HCT116 (cell line): ENCODE data around the gene CAPN5. TPM values are rescaled to one million over a fixed set of nuclear protein-coding genes. Genes with fewer than 3 reads are reported as not detected.

Experiments
- ATAC-seq: fragments of 200-7000 bp; cut with Tn5 transposase; 2 replicates; pipeline ENCODE4 v1.9.1; 2020; ENCODE audit warnings: mild to moderate bottlenecking, moderate library complexity
- BruUV-seq: library from RNA; stranded (reverse); fragments of 400-500 nt; replicated peaks from 2 replicates; lab custom pipeline; 2021; lab: Mats Ljungman, UMichigan
- CTCF ChIA-PET: fragments of 300-600 bp; sonication (Branson Sonifier 250); formaldehyde crosslinking; loops from one replicate; lab custom pipeline; 2021; ENCODE audit warnings: antibody characterized with exemption; lab: Charles Lee
- POLR2A ChIA-PET: fragments of 300-600, 350-600 bp; sonication (Branson Sonifier 250); formaldehyde crosslinking; loops from one replicate; lab custom pipeline; 2021; ENCODE audit warnings: antibody characterized with exemption; lab: Charles Lee
- RAD21 ChIA-PET, 2 experiments: fragments of 300-600 bp; sonication (Branson Sonifier 250); formaldehyde crosslinking; loops; one replicate each; lab custom pipeline; 2023; ENCODE audit warnings: low total read pairs in 2 of 2; ENCODE audit not compliant: uncharacterized antibody in 2 of 2, unreplicated experiment in 2 of 2, low non-redundant PET in 1 of 2; lab: Charles Lee
- DNase-seq: peaks from one replicate; pipeline ENCODE4 v3.0.0-alpha.2; 2010; ENCODE audit warnings: low read depth, low spot score
- H2AFZ ChIP-seq: fragments of 200-600 bp; shearing (Covaris generic), sonication (generic); 2 replicates; pipeline ENCODE4 v1.6.1; 2017; ENCODE audit warnings: low read depth, mixed run types, mixed read lengths, antibody characterized with exemption, low read length; ENCODE audit not compliant: poor library complexity, severe bottlenecking
- H3K27ac ChIP-seq: 2 replicates; pipeline ENCODE4 v1.5.1; 2012; ENCODE audit warnings: low read depth, low read length
- H3K27me3 ChIP-seq: fragments of 200-600 bp; sonication (generic); 2 replicates; pipeline ENCODE4 v1.6.1; 2016; ENCODE audit warnings: mixed run types, low read length, mixed read lengths; ENCODE audit not compliant: insufficient read depth
- H3K36me3 ChIP-seq, 2 experiments: fragments of 200-500 bp in 1 of 2; fragments of 200-600 bp in 1 of 2; sonication (Bioruptor generic) in 1 of 2; sonication (generic) in 1 of 2; 2 replicates each; pipeline versions ENCODE4 v1.5.1 to v1.6.1; 2014 to 2016; ENCODE audit warnings: low read length in 2 of 2, inconsistent platforms in 1 of 2, mixed read lengths in 1 of 2, mixed run types in 1 of 2; ENCODE audit not compliant: insufficient read depth in 2 of 2, control insufficient read depth in 1 of 2
- H3K4me1 ChIP-seq, 2 experiments: fragments of 200-600 bp in 1 of 2; sonication (generic) in 1 of 2; 2 replicates each; pipeline versions ENCODE4 v1.5.1 to v1.6.1; 2012 to 2017; ENCODE audit warnings: low read length in 2 of 2, inconsistent platforms in 1 of 2, mild to moderate bottlenecking in 1 of 2, mixed read lengths in 1 of 2, mixed run types in 1 of 2, moderate library complexity in 1 of 2; ENCODE audit not compliant: insufficient read depth in 2 of 2, control insufficient read depth in 1 of 2
- H3K4me2 ChIP-seq: fragments of 200-600 bp; sonication (generic); 2 replicates; pipeline ENCODE4 v1.6.1; 2017; ENCODE audit warnings: mixed run types, low read length, mixed read lengths
- H3K4me3 ChIP-seq, 2 experiments: fragments of 200-600 bp in 1 of 2; sonication (generic) in 1 of 2; replicated peaks in 1 of 2; 2 replicates each; pipeline ENCODE4 v1.5.1; 2011 to 2016; ENCODE audit warnings: low read length in 2 of 2, control low read depth in 1 of 2, low read depth in 1 of 2, mild to moderate bottlenecking in 1 of 2, mixed read lengths in 1 of 2, mixed run types in 1 of 2
- H3K79me2 ChIP-seq: fragments of 200-600 bp; sonication (generic); 2 replicates; pipeline ENCODE4 v1.6.1; 2017; ENCODE audit warnings: mild to moderate bottlenecking, mixed run types, low read length, moderate library complexity, mixed read lengths; ENCODE audit not compliant: insufficient read depth
- H3K9ac ChIP-seq: fragments of 200-600 bp; sonication (generic); 2 replicates; pipeline ENCODE4 v1.6.1; 2016; ENCODE audit warnings: low read length, mixed read lengths
- H3K9me2 ChIP-seq: fragments of 200-600 bp; sonication (generic), shearing (Covaris generic); 2 replicates; pipeline ENCODE4 v1.6.1; 2017; ENCODE audit warnings: mixed run types, mild to moderate bottlenecking, moderate library complexity; ENCODE audit not compliant: insufficient read depth
- H3K9me3 ChIP-seq, 2 experiments: fragments of 200-500 bp in 1 of 2; fragments of 200-600 bp in 1 of 2; sonication (Bioruptor generic) in 1 of 2; sonication (generic) in 1 of 2; 2 replicates each; pipeline ENCODE4 v1.6.1; 2014 to 2017; ENCODE audit warnings: low read length in 2 of 2, mixed read lengths in 2 of 2, inconsistent platforms in 1 of 2, low read depth in 1 of 2, mild to moderate bottlenecking in 1 of 2, mixed run types in 1 of 2, moderate library complexity in 1 of 2; ENCODE audit not compliant: control insufficient read depth in 1 of 2, insufficient read depth in 1 of 2
- H4K20me1 ChIP-seq: fragments of 200-600 bp; sonication (generic), shearing (Covaris generic); 2 replicates; pipeline ENCODE4 v1.6.1; 2017; ENCODE audit warnings: mixed run types, mild to moderate bottlenecking, moderate library complexity; ENCODE audit not compliant: insufficient read depth
- CEBPB ChIP-seq: IDR thresholded peaks from 2 replicates; pipeline ENCODE4 v1.6.1; 2012; ENCODE audit warnings: low read depth
- EGR1 ChIP-seq: IDR thresholded peaks from 2 replicates; pipeline ENCODE4 v1.6.1; 2012; ENCODE audit warnings: low read depth
- EZH2 ChIP-seq: fragments of 200-600 bp; sonication (generic); IDR thresholded peaks from 2 replicates; pipeline ENCODE4 v1.6.1; 2017; ENCODE audit warnings: antibody characterized with exemption, mixed run types
- EZH2phosphoT487 ChIP-seq: fragments of 200-600 bp; IDR thresholded peaks from 2 replicates; pipeline ENCODE4 v1.6.1; 2018; ENCODE audit warnings: antibody characterized with exemption, borderline replicate concordance
- FOSL1 ChIP-seq: IDR thresholded peaks from 2 replicates; pipeline ENCODE4 v1.6.1; 2012; ENCODE audit warnings: low read depth
- JUND ChIP-seq: IDR thresholded peaks from 2 replicates; pipeline ENCODE4 v1.6.1; 2012
- POLR2AphosphoS5 ChIP-seq: IDR thresholded peaks from 2 replicates; pipeline ENCODE4 v1.6.1; 2011; ENCODE audit warnings: mild to moderate bottlenecking, low read depth, low read length, moderate library complexity
- SIN3A ChIP-seq: IDR thresholded peaks from 2 replicates; pipeline ENCODE4 v1.6.1; 2012; ENCODE audit warnings: low read depth
- SRF ChIP-seq: IDR thresholded peaks from 2 replicates; pipeline ENCODE4 v1.6.1; 2012; ENCODE audit warnings: low read depth
- TCF7L2 ChIP-seq: IDR thresholded peaks from 2 replicates; pipeline ENCODE4 v1.7.0; 2011; ENCODE audit warnings: borderline replicate concordance, inconsistent platforms; ENCODE audit not compliant: insufficient read depth, insufficient read length; ENCODE audit errors: extremely low read depth
- YY1 ChIP-seq: IDR thresholded peaks from 2 replicates; pipeline ENCODE4 v1.6.1; 2011; ENCODE audit warnings: low read length, low read depth, moderate library complexity, mild to moderate bottlenecking; ENCODE audit not compliant: insufficient replicate concordance; ENCODE audit errors: extremely low read depth
- ZNF274 ChIP-seq: fragments of 200-500 bp; sonication (Bioruptor generic); IDR thresholded peaks from 2 replicates; pipeline ENCODE4 v1.6.1; 2014; ENCODE audit warnings: mild to moderate bottlenecking, low read depth, low read length, inconsistent platforms
- intact Hi-C: fragments of 100-400 bp; cut with micrococcal nuclease; formaldehyde crosslinking; loops from 2 replicates; pipeline ENCODE4 v1.10.0; 2022
- total RNA-seq: library from RNA; stranded (reverse); gene quantifications from one replicate; pipeline ENCODE4 v1.2.1, GENCODE V29; 2021; ENCODE audit not compliant: unreplicated experiment
- TF ChIP-seq, protein P1 (sequence below), 3 experiments: fragments of 200-600 bp in 1 of 3; sonication (generic) in 1 of 3; IDR thresholded peaks in 2 of 3; conservative IDR thresholded peaks in 1 of 3; 2 replicates each; pipeline ENCODE4 v1.5.1; 2012 to 2017; ENCODE audit warnings: low read depth in 2 of 3, low read length in 2 of 3, antibody characterized with exemption in 1 of 3, borderline replicate concordance in 1 of 3, control low read depth in 1 of 3, mild to moderate bottlenecking in 1 of 3, mixed read lengths in 1 of 3, mixed run types in 1 of 3, moderate library complexity in 1 of 3; ENCODE audit not compliant: insufficient read depth in 1 of 3
- TF ChIP-seq, protein P2 (sequence below): IDR thresholded peaks from 2 replicates; pipeline ENCODE4 v1.6.1; 2012
- TF ChIP-seq, protein P3 (sequence below): IDR thresholded peaks from 2 replicates; pipeline ENCODE4 v1.6.1; 2012; ENCODE audit warnings: low read depth
- TF ChIP-seq, protein P4 (sequence below): IDR thresholded peaks from 2 replicates; pipeline ENCODE4 v1.6.1; 2012

The CAPN5 gene
- total RNA-seq, 1 experiment from 2014 or later: 8.6 TPM

DNA sequence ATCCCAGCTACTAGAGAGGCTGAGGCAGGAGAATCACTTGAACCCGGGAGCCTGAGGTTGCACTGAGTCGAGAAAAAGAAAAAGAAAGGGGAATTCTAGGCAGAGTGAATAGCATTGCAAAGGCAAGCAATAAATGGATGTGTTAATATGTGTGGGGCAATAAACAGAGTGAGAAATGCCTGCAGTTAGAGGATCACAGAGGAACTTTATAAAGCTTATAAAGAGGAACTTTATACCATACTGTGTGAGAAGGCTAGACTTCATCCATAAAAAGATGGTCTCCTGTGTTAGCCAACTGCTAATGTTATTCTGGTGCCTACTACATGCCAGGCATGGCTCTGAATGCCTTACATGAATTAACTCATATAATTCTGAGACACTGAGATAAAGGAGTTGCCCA is 31.7 kb upstream of the CAPN5 start:
- Histone ChIP-seq H3K4me2 (no peak overlapping the region), H2AFZ (no peak overlapping the region), H3K4me3 (no peak overlapping the region), H3K27ac (no peak overlapping the region), H3K79me2 (no peaks in the 10 kb centered on the region), H3K9ac (no peak overlapping the region), H3K9me2 (no peaks in the 10 kb centered on the region), H3K4me1 (peaks cover 4 to 17% of the 10 kb centered on the region in 2 experiments; a peak in 3 of 4 replicates), H3K36me3 (no peaks in the 10 kb centered on the region), H4K20me1 (no peaks in the 10 kb centered on the region), H3K27me3 (no peaks in the 10 kb centered on the region), H3K9me3 (no peaks in the 10 kb centered on the region)
- TF ChIP-seq FOSL1 (no peak), EGR1 (no peak), CEBPB (no peak), EZH2 (no peak)
- TF ChIP-seq, protein P1, sequence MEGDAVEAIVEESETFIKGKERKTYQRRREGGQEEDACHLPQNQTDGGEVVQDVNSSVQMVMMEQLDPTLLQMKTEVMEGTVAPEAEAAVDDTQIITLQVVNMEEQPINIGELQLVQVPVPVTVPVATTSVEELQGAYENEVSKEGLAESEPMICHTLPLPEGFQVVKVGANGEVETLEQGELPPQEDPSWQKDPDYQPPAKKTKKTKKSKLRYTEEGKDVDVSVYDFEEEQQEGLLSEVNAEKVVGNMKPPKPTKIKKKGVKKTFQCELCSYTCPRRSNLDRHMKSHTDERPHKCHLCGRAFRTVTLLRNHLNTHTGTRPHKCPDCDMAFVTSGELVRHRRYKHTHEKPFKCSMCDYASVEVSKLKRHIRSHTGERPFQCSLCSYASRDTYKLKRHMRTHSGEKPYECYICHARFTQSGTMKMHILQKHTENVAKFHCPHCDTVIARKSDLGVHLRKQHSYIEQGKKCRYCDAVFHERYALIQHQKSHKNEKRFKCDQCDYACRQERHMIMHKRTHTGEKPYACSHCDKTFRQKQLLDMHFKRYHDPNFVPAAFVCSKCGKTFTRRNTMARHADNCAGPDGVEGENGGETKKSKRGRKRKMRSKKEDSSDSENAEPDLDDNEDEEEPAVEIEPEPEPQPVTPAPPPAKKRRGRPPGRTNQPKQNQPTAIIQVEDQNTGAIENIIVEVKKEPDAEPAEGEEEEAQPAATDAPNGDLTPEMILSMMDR (IDR thresholded peaks at IDR 0.05 in 2 of 3, conservative IDR thresholded peaks at IDR 0.05 in 1 of 3; ENCODE audit: borderline replicate concordance in 1 of 3, insufficient read depth in 1 of 3, low read depth in 2 of 3, low read length in 2 of 3): no peak
- ATAC-seq (no peak), DNase-seq (no peak)
- ChIA-PET RAD21 (no interaction called here), POLR2A (no interaction called here), CTCF (interaction anchor here (1.0 to 1.4 kb wide), 3 partner anchors 14 to 115 kb away, joined by 3 to 7 read pairs (median 4); no protein-coding TSS in a partner anchor)
- intact Hi-C loops: no loop called here
- BruUV-seq: no TSS peak

DNA sequence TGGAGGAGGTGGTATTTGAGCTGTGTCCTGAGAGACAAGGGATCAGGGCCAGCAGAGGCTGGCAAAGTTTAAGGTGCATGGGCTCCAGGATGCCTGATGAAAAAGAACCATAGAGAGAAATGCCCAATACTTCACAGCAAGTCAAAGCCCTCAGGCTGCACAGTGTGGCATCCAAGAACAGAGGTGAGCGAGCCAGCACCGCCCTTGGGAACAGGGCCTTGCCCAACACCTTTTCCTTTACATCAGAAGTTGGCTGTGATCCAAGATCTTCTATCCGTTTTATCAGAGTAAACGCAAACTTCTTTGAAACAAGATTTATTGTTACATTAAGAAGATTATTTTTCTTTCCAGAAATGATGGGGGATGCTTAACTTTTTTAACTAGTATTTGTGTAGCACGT is 31.2 kb upstream of the CAPN5 start:
- H3K4me3 ChIP-seq: no peak overlapping the region
- H3K36me3 ChIP-seq: no peaks in the 10 kb centered on the region
- CTCF ChIA-PET: interaction anchor here (0.5 to 1.6 kb wide), 2 partner anchors 12 to 117 kb away, joined by 3 to 4 read pairs; no protein-coding TSS in a partner anchor
- H4K20me1 ChIP-seq: no peaks in the 10 kb centered on the region
- no peaks in the 10 kb centered on the region for H3K9me2 ChIP-seq
- H3K4me1 ChIP-seq: peaks cover 4 to 17% of the 10 kb centered on the region in 2 experiments; a peak in 3 of 4 replicates
- no TSS peak for BruUV-seq
- H3K27ac ChIP-seq: no peak overlapping the region
- intact Hi-C loops: no loop called here
- no peaks in the 10 kb centered on the region for H3K9me3 ChIP-seq
- H2AFZ ChIP-seq: no peak overlapping the region
- H3K9ac ChIP-seq: no peak overlapping the region
- POLR2A ChIA-PET: no interaction called here
- no peak for ATAC-seq
- RAD21 ChIA-PET: no interaction called here
- no peaks in the 10 kb centered on the region for H3K79me2 ChIP-seq
- no peak for DNase-seq
- no peaks in the 10 kb centered on the region for H3K27me3 ChIP-seq
- H3K4me2 ChIP-seq: no peak overlapping the region
- TF ChIP-seq SRF: no peak
- TF ChIP-seq JUND: no peak
- no peak for TF ChIP-seq EGR1
- no peak for TF ChIP-seq TCF7L2
- TF ChIP-seq EZH2phosphoT487: no peak
- TF ChIP-seq, protein P2, sequence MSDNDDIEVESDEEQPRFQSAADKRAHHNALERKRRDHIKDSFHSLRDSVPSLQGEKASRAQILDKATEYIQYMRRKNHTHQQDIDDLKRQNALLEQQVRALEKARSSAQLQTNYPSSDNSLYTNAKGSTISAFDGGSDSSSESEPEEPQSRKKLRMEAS: no peak
- no peak for TF ChIP-seq POLR2AphosphoS5
- no peak for TF ChIP-seq YY1
- no peak for TF ChIP-seq SIN3A
- TF ChIP-seq, protein P3, sequence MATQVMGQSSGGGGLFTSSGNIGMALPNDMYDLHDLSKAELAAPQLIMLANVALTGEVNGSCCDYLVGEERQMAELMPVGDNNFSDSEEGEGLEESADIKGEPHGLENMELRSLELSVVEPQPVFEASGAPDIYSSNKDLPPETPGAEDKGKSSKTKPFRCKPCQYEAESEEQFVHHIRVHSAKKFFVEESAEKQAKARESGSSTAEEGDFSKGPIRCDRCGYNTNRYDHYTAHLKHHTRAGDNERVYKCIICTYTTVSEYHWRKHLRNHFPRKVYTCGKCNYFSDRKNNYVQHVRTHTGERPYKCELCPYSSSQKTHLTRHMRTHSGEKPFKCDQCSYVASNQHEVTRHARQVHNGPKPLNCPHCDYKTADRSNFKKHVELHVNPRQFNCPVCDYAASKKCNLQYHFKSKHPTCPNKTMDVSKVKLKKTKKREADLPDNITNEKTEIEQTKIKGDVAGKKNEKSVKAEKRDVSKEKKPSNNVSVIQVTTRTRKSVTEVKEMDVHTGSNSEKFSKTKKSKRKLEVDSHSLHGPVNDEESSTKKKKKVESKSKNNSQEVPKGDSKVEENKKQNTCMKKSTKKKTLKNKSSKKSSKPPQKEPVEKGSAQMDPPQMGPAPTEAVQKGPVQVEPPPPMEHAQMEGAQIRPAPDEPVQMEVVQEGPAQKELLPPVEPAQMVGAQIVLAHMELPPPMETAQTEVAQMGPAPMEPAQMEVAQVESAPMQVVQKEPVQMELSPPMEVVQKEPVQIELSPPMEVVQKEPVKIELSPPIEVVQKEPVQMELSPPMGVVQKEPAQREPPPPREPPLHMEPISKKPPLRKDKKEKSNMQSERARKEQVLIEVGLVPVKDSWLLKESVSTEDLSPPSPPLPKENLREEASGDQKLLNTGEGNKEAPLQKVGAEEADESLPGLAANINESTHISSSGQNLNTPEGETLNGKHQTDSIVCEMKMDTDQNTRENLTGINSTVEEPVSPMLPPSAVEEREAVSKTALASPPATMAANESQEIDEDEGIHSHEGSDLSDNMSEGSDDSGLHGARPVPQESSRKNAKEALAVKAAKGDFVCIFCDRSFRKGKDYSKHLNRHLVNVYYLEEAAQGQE: no peak
- no peak for TF ChIP-seq ZNF274
- TF ChIP-seq, protein P4, sequence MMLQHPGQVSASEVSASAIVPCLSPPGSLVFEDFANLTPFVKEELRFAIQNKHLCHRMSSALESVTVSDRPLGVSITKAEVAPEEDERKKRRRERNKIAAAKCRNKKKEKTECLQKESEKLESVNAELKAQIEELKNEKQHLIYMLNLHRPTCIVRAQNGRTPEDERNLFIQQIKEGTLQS: no peak
